GM18907 (cell line): ENCODE results near the gene MAB21L3.

ENCODE experiments used
- ATAC-seq: cut with Tn5 transposase; IDR thresholded peaks from one replicate; pipeline ENCODE4 v1.9.1; 2021; ENCODE audit warnings: mild to moderate bottlenecking, moderate library complexity; ENCODE audit not compliant: unreplicated experiment

Gene MAB21L3

GRCh38 chr1:116107371-116107770 is 3.8 kb upstream of the MAB21L3 start:
- ATAC-seq, result no peak

GRCh38 chr1:116111524-116112021 is 374 bp downstream of the MAB21L3 start:
- no peak for ATAC-seq

DNA sequence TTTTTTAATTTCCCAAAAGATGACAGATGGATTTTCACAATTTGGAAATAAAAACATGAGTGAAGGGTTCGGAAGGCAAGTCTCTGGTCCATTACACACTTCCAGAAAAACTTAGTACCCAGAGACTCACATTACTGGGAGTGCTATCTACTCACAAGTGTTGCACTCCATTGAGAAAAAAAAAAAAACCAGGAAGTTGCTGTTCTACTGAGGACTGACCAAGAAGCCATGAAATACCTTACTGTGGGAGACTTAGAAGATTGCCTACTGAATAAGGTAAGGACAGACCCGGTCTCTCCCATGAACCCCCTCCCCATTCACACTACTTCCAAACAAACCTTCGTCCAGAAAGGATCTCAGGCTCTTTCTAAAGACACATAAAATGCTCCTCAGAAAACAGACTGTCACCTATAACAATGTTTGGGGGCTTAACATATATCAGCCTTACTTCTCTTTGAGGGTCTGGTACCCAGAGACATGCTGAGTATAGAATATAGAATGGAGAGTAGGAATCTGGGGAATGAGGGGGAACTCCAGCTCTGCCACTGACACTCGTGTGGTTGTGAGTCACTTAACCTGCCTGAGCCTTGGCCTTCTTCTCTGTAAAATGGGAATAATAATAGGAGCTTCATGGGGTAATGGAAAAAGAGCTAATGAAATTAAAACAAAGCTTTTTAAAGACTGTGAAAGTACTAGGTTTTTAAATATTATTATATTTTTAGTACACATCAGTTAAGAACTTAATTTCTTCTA is 1.4 kb downstream of the MAB21L3 start:
- no peak for ATAC-seq

- no peak for ATAC-seq
These were observed 2.4 kb downstream of the MAB21L3 start for GRCh38 chr1:116113615-116114014.

GRCh38 chr1:116115476-116116439 is 4.6 kb downstream of the MAB21L3 start:
- no peak for ATAC-seq

DNA sequence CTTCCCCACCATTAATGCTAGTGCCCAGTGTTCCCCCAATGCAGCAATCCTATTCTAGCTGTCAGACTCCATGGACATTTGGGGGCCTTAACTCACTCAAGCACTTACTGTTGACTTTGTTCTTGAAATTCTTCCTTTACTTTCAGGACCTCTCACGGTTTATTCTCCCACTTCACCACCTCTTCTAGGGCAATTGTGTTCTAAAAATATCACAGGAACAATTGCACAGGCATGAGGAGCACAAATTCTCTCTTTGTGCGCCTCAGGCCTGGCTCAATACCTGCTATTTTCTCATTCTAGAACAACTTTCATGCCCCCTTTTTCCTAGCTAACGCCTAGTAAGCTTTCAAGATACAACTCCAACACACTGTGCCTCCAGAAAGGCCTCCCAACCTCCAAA is 7.3 kb downstream of the MAB21L3 start:
- no peak for ATAC-seq

GRCh38 chr1:116119876-116120275 is 8.7 kb downstream of the MAB21L3 start:
- ATAC-seq, result no peak

DNA sequence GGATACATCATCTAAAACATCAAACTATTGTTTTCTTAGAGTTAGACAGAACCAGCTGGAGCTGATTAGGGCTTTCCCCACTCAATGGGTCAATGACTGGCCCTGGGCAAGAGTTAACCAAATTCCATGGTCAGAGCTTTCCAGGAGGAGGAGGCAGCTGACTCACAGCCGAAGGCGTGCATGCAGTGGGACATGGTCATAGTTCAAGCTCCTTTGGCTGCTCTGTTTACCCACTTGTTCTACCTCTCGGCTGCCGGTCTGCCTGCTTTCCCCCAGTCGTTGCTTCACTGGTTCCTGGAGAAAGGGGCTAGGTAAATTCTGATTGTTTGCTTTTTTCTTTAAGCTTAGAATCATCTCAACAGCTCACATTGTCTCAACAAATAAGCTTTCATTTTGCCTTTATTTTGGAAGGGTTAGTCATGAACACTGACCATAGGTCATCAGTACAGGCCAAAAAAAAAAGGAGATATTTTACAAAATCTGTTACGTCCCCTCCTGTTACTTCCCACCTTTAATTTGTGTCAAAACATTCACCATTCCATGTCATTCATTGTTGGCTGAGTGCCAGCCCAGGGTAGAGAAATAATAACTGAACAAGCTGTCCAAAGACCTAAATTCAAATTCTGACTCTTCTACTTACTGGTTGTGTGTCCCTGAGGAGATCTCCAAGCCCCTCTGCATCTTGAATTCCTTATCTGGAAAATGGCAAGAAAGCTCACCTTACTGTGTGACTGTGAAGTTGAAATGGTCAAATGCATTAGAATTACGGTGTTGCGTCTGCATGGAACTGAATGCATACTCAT is 12.0 kb downstream of the MAB21L3 start:
- ATAC-seq, result no peak

DNA sequence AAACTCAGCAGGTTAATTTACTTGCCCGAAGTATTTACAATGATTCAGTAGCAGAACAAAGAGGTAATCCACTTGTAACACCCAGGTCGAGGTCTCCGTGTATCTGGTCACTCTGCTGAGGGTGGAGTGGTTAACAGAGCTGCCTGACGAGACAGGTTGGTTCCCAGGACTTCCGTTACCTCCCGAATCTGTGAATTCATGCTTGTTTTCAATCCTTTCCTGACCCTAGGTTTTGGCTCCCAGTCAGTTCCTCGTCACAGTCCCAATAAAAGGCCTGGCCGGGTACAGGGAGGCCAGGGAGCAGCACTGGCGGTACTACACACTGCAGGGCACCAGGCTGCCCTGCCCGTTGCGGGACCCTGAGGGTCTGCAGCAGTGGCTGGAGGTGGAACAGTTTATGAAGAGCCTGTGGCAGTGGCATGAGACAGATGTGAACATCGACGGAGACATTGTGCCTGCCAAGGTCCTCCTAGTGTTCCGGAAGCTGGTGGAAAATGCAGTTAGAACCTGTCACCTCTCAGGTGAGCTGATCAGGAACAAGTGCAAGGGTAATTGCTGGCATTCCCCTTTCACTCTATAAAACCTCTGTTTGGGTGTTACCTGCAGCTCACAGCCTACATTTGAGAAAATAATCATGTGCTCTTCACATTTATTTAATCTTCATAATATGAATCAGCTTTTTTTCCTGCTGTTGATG is 12.8 kb downstream of the MAB21L3 start:
- no peak for ATAC-seq

DNA sequence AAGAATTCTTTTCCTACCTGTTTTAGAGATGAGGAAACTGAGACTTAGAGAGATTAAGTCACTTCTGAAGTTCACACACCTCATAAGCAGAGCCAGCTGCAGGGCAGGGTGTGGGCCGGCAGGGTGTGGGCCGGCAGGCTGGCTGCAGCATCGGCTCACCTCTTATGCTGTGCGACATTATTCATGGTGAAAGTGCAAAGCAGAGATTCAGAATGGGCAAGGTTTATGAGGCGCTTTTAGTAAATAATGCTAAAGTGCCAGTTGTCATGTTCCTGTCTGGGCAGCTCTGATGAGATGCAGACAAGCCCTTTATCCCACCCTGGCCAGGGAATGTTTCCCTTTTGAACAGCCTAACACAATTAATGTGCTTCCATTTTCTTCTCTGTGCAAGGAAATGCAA is 14.6 kb downstream of the MAB21L3 start:
- ATAC-seq, result no peak

DNA sequence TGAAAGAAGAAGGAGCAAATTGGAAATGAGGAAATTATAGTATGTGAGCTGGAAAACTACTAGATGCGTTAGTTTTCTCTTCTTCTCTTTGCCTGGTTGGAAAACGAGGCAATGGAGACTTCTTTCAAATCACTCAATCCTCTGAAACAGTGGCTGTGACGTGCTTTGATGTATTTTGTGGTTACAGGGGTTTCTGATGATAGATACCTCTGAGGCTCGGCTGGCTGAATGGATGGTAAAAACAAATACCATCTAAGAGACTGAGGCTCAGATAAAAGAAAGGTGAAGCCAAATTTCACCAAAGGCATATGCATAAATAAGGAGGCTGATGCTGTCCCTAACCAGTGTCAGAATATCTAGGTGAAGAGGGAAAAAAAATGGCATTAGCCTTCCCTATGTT is 15.1 kb downstream of the MAB21L3 start:
- no peak for ATAC-seq

- no peak for ATAC-seq
These were observed 16.1 kb downstream of the MAB21L3 start for GRCh38 chr1:116127123-116127847.

- ATAC-seq, result no peak
These were observed 16.8 kb downstream of the MAB21L3 start for GRCh38 chr1:116127848-116128540.

DNA sequence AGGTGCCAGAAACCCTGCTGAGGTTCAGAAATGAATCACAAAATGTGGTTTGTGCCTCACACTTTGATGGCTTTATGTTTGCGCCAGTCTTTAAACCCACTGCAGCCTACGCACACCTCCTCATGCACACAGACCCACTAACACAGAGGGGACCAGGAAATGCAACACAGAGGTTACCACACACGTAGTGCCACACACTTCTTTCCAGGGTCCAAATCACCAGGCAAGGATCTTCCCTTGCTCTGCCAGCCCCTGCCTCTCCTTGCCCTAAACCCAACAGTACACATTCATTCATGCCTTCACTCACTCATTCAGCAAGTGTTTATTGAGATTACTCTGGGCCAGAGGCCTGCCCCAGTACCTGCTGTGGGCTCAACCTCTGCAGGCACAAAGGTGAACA is 17.5 kb downstream of the MAB21L3 start:
- no peak for ATAC-seq

GRCh38 chr1:116129537-116129936 is 18.3 kb downstream of the MAB21L3 start:
- ATAC-seq, result no peak

GRCh38 chr1:116130356-116130755 is 19.2 kb downstream of the MAB21L3 start:
- ATAC-seq, result no peak

DNA sequence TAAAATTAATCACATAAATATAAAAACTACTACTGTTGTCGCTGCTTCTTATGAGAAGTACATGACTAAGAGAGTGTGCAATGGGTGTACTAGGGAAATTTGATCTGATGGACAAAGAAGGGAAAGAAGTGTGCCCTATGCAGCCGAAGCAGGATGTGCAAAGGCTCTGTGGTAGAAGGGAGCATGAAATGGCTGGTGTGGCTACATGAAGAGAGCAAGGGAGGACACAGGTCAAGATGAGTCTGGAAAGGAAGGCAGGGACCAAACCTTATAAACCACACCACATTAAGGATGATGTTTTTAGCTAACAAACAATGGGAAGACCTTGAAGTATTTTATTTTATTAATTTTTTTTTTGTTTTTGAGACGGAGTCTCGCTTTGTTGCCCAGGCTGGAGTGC is 20.0 kb downstream of the MAB21L3 start:
- no peak for ATAC-seq

DNA sequence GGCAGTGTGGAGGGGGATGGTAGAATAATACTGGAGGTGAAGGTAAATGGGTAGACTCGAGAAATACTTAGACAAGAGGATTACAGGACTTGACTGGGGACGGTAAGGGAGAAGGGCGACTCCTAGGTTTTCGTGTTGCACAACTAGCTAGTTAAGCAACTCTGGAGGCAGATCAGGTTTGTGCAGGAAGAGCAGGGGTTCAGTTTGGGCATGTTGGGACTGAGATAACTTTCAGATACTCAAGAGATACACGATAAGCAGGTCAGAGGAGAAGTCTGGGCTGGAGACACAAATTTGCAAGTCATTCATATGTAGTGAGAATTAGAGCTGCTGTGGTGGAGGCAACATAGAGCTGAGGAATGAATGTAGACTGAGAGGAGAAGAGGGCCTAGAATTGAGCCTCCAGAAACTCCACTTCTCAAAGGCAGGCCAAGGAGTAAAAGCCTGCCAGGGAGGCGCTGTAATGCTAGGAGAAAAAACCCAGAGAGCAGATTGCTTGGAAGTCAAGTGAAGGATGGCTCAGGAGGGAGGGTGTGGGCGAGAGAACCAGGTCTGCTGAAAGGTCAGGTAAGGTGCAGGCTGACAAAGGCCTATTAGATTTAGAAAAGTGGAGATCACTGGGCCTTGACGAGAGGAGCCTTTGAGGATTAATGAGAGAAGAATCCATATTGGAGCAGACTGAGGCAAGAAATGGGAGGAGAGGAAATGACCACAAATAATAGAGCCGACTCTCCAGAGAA is 20.8 kb downstream of the MAB21L3 start:
- ATAC-seq, result no peak
